Measurements from ENCODE around the gene BCL2L12. TPM values are rescaled to one million over a fixed set of nuclear protein-coding genes. Genes with fewer than 3 reads are reported as not detected.
"Not testable (repeated sequence)": the region's sequence is repeated elsewhere in the genome, so short reads cannot be mapped to it uniquely, and the experiment has no call there.

The BCL2L12 gene
- polyA plus RNA-seq, 3 donors = 14.1 to 18.4 (median 15.4) TPM

DNA sequence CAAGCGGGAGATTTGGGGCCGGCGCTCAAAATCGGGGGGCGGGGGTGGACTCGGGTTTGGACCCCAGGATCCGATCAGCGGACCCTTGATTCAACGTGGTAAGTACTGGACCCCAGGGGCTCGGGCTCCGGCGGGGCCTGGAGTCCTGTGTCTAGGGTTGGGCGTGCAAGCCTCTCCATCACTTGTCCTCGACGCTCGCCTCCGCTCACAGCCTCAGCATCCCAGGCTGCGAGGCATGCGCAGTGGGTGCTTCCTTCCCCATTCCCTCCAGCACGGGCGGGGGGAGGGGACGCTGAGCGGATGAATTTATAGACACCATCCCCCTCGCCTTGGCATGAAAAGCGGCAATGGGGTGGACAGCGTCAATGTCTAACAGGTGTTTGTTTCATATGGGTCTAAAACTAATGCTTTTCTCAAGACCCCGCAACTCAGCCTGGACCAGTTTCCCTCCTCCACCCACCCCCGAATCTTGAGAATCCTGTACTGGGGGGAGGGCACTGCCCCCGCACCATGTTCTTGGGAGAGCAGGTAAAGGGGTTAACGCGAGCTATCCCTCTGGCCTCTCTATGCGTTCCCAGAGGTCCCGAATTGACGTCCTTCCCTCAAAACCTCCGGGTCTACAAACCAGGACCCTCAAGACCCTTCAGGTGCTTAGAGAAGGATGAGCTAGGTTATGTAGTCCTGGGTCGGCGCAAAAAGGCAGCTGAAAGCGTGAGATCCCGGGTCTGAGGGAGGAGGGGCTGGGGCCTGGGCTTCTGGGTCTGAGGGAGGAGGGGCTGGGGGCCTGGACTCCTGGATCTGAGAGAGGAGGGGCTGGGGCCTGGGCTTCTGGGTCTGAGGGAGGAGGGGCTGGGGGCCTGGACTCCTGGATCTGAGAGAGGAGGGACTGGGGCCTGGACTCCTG, 25.8 kb downstream of the BCL2L12 start:
- H3K27ac ChIP-seq (ENCODE audit: low read depth, low read length) = no peak overlapping the region
- 9 to 17% (median 12%) methylated on average over 37 to 39 of the region's 39 CpGs for WGBS, 3 donors

DNA sequence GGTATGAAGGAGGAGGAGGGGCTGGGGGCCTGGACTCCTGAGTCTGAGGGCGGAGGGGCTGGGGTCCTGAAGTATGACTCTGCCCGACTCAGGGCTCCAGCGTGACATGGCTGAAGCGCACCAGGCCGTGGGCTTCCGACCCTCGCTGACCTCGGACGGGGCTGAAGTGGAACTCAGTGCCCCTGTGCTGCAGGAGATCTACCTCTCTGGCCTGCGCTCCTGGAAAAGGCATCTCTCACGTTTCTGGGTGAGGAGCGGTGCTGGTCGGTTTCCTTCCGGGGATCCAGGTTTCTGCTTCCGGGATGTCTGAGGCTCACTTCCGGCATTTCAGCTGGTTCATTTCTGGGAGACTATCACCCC, 26.4 kb downstream of the BCL2L12 start:
- H3K27ac ChIP-seq (ENCODE audit: low read depth, low read length) = no peak overlapping the region
- 65 to 70% (median 69%) methylated on average over 16 of the region's 16 CpGs for WGBS, 3 donors

DNA sequence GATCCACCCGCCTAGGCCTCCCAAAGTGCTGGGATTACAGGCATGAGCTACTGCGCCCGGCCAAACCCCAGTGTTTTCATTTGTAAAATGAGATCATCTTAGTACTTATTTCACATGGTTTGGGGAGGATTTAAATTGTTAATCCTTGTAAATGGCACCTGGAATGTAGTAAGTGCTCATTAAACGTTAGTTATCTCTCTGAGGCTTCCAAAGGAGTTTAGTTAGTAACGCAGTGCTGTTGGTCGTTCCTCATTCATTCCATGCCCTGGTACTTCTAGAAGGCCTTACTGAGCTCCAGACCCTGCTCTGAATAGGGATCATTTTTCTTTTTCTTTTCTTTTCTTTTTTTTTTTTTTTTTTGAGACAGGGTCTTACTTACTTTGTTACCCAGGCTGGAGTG, 30.4 kb downstream of the BCL2L12 start:
- 82 to 93% (median 85%) methylated on average over 6 of the region's 6 CpGs for whole genome bisulfite sequencing, 3 donors
- H3K27ac ChIP-seq (ENCODE audit: low read depth, low read length) = no peak overlapping the region

GRCh38 chr19:49696865-49697264, 31.1 kb downstream of the BCL2L12 start:
- 87 to 95% (median 94%) methylated on average over 7 of the region's 7 CpGs for WGBS, 3 donors

DNA sequence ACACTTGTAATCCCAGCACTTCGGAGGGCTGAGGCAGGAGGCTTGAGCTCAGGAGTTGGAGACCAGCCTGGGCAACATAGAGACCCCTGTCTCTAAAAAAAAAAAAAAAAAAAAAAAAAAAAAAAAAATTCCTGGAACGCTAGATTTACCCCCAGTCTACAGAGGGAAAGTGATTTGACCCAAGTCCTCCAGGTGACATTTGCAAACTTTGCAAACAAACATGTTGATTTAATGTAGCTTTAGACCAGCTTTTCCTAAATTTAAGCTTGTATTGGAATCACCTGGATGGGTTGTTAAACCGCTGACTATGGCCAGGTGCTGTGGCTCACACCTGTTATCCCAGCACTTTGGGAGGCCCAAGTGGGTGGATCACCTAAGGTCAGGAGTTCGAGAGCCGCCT, 33.6 kb downstream of the BCL2L12 start:
- WGBS, 3 donors = 84 to 95% (median 88%) methylated on average over 5 of the region's 5 CpGs

More at GRCh38 chr19:49696865-49697264, 31.1 kb downstream of the BCL2L12 start:
- no peak overlapping the region for H3K27ac ChIP-seq (ENCODE audit: low read depth, low read length)

GRCh38 chr19:49700563-49700962, 34.8 kb downstream of the BCL2L12 start:
- 49 to 76% (median 71%) methylated on average over 10 to 11 of the region's 11 CpGs for WGBS, 3 donors
- H3K27ac ChIP-seq (ENCODE audit: low read depth, low read length) = no peak overlapping the region

More for the DNA sequence above, 33.6 kb downstream of the BCL2L12 start:
- no peak overlapping the region for H3K27ac ChIP-seq (ENCODE audit: low read depth, low read length)

- 30 to 76% (median 72%) methylated on average over 34 to 40 of the region's 40 CpGs for WGBS, 3 donors
- H3K27ac ChIP-seq (ENCODE audit: low read depth, low read length) = no peak overlapping the region
Observed at GRCh38 chr19:49701271-49701786, 35.6 kb downstream of the BCL2L12 start.

- 86 to 88% (median 87%) methylated on average over 22 of the region's 22 CpGs for WGBS, 3 donors
- no peak overlapping the region for H3K27ac ChIP-seq (ENCODE audit: low read depth, low read length)
Observed at GRCh38 chr19:49704888-49705642, 39.3 kb downstream of the BCL2L12 start.

GRCh38 chr19:49705919-49706318, 40.2 kb downstream of the BCL2L12 start:
- no peak overlapping the region for H3K27ac ChIP-seq (ENCODE audit: low read depth, low read length)
- 88 to 91% (median 88%) methylated on average over 16 of the region's 16 CpGs for WGBS, 3 donors

- WGBS, 3 donors = 90% methylated on average over 20 of the region's 20 CpGs
- no peak overlapping the region for H3K27ac ChIP-seq (ENCODE audit: low read depth, low read length)
Observed at GRCh38 chr19:49710372-49710951, 44.7 kb downstream of the BCL2L12 start.

DNA sequence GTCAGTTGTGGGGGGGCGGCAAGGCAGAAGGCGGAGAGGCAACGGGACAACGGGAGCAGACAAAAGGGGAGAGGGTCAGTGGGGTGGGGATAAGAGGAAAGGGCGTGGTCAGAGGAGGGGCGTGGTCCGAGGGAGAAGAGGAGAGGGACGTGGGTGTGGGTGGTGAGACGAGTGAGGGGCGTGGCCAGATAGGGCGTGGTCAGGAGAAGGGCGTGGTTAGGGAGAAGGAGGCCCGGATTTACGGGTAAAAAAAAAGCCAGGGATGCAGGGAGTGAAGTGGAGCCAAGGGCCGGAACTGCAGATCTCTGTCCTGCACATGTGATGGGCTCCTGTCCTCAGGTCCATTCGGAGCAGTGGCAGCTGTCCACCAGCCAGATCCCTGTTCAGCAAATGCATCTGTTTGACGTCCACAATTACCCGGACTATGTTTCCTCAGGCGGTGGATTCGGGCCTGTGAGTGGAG, 46.7 kb downstream of the BCL2L12 start:
- 61 to 68% (median 61%) methylated on average over 20 of the region's 20 CpGs for WGBS, 3 donors
- H3K27ac ChIP-seq (ENCODE audit: low read depth, low read length) = no peak overlapping the region

DNA sequence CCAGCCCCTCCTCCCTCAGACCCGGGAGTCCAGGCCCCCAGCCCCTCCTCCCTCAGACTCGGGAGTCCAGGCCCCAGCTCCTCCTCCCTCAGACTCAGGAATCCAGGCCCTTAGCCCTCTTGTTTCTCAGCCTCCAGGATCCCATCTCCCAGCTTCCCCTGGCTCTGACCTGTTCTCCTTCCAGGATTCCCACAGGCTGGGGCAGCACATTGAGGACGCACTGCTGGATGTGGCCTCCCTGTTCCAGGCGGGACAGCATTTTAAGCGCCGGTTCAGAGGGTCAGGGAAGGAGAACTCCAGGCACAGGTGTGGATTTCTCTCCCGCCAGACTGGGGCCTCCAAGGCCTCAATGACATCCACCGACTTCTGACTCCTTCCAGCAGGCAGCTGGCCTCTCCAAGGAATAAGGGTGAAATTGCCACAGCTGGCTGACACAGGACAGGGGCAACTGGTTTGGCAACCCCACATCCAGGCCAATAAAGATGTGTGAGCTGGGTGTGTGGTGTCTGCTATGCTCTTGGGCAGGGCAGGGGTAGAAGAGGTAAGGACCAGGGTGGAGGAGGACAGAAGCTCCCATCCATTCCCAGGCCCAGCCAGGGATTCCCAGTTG, 47.6 kb downstream of the BCL2L12 start:
- 51 to 84% (median 80%) methylated on average over 7 to 8 of the region's 8 CpGs for WGBS, 3 donors

DNA sequence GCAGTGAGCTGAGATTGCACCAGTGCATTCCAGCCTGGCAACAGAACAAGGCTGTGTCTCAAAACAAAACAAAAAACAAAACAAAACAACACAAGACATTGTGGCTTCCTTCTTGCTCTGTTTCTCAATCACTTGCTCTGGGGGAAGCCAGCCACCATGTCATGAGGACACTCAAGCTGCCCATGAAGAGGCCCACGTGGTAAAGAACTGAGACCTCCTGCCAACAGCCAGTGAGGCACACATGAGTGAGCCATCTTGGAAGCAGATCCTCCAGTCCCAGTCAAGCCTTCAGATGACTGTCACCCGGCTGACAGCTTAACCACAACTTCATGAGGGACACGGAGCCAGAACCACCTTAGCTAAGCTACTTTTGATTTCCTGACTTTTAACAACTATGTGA, 50.4 kb downstream of the BCL2L12 start:
- no peak overlapping the region for H3K27ac ChIP-seq (ENCODE audit: low read depth, low read length)
- 60 to 75% (median 71%) methylated on average over 3 of the region's 3 CpGs for WGBS, 3 donors

More for the DNA sequence above, 47.6 kb downstream of the BCL2L12 start:
- H3K27ac ChIP-seq (ENCODE audit: low read depth, low read length) = no peak overlapping the region

GRCh38 chr19:49718511-49718910, 52.8 kb downstream of the BCL2L12 start:
- 80% methylated on average over 8 of the region's 8 CpGs for WGBS, 3 donors
- H3K27ac ChIP-seq (ENCODE audit: low read depth, low read length) = no peak overlapping the region

DNA sequence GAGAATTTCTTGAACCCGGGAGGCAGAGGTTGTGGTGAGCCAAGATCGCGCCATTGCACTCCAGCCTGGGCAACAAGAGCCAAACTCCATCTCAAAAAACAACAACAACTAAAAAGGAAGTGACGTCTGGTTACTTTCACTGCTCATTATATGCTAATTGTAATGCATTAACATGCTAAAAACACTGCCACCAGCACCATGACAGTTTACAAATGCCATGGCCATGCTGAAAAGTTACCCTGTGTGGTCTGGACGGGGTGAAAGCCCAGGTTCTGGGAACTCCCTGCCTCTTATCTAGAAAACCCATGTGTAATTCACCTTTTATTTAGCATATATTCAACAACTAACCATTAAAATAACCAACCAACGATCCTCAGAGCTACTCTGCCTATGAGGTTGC, 53.3 kb downstream of the BCL2L12 start:
- 78 to 84% (median 84%) methylated on average over 6 of the region's 6 CpGs for WGBS, 3 donors
- H3K27ac ChIP-seq (ENCODE audit: low read depth, low read length) = no peak overlapping the region

GRCh38 chr19:49719420-49719819, 53.7 kb downstream of the BCL2L12 start:
- WGBS, 3 donors = 77 to 82% (median 80%) methylated on average over 22 of the region's 22 CpGs
- H3K27ac ChIP-seq (ENCODE audit: low read depth, low read length) = not testable (repeated sequence)
